T-cell (primary cell): ENCODE data around the gene ORAI2. TPM values are rescaled to one million over a fixed set of nuclear protein-coding genes. Genes with fewer than 3 reads are reported as not detected.
"Not testable (repeated sequence)": the region's sequence is repeated elsewhere in the genome, so short reads cannot be mapped to it uniquely, and the experiment has no call there.

Experiments used
- ATAC-seq, 4 experiments: fragments of 200-7000 bp in 3 of 4; fragments of 150-1000 bp in 1 of 4; cut with Tn5 transposase; replicated peaks in 1 of 4; 1 replicate in 3 of 4; 2 replicates in 1 of 4; pipeline ENCODE4 v1.10.0; 2021; ENCODE audit warnings: moderate library complexity in 3 of 4, mild to moderate bottlenecking in 2 of 4, moderate number of reproducible peaks in 1 of 4
- CTCF ChIA-PET, 2 donors: fragments of 300-600 bp; sonication (Branson Sonifier 250); formaldehyde crosslinking; loops; one replicate each; lab custom pipeline; 2022; ENCODE audit warnings: antibody characterized with exemption in 2 of 2; lab: Charles Lee
- POLR2A ChIA-PET, 2 donors: fragments of 300-600 bp; sonication (Branson Sonifier 250); formaldehyde crosslinking; loops; one replicate each; lab custom pipeline; 2022; ENCODE audit warnings: antibody characterized with exemption in 2 of 2; lab: Charles Lee
- DNase-seq, 35 experiments: peaks; one replicate each; pipeline versions ENCODE4 v3.0.0 to v3.0.0-alpha.2; 2013 to 2023
- H3K27ac ChIP-seq: one replicate; pipeline ENCODE4 v1.5.1; 2013; ENCODE audit warnings: low read length
- H3K27me3 ChIP-seq, 2 experiments: replicated peaks in 1 of 2; 1 replicate in 1 of 2; 2 replicates in 1 of 2; pipeline versions ENCODE4 v1.6.1 to v1.7.0; 2013; ENCODE audit warnings: low read length in 1 of 2, mixed read lengths in 1 of 2; ENCODE audit not compliant: control insufficient read depth in 2 of 2, insufficient read depth in 2 of 2; ENCODE audit errors: extremely low read depth in 1 of 2
- H3K36me3 ChIP-seq, 2 donors: 1 replicate in 1 of 2; 2 replicates in 1 of 2; pipeline versions ENCODE4 v1.6.1 to v1.7.0; 2013; ENCODE audit warnings: low read length in 1 of 2; ENCODE audit not compliant: control insufficient read depth in 2 of 2, insufficient read depth in 1 of 2; ENCODE audit errors: extremely low read depth in 1 of 2
- H3K4me1 ChIP-seq, 2 experiments: 1 replicate in 1 of 2; 2 replicates in 1 of 2; pipeline versions ENCODE4 v1.6.1 to v1.7.0; 2013; ENCODE audit warnings: low read length in 2 of 2, mixed read lengths in 1 of 2; ENCODE audit not compliant: insufficient read depth in 2 of 2, control insufficient read depth in 1 of 2; ENCODE audit errors: extremely low read depth in 1 of 2
- H3K4me3 ChIP-seq, 2 donors: 1 replicate in 1 of 2; 2 replicates in 1 of 2; pipeline versions ENCODE4 v1.5.1 to v1.7.0; 2013; ENCODE audit warnings: mild to moderate bottlenecking in 2 of 2, low read length in 1 of 2, moderate library complexity in 1 of 2; ENCODE audit not compliant: control insufficient read depth in 1 of 2; ENCODE audit errors: extremely low read depth in 1 of 2
- H3K9me3 ChIP-seq: 2 replicates; pipeline ENCODE4 v1.7.0; 2013
- H3K27ac Mint-ChIP-seq, 2 donors: one replicate each; pipeline ENCODE4 v1.8.0; 2020 to 2021; ENCODE audit warnings: mild to moderate bottlenecking in 2 of 2, mixed read lengths in 2 of 2
- H3K27me3 Mint-ChIP-seq, 2 donors: one replicate each; pipeline ENCODE4 v1.8.0; 2021 to 2022; ENCODE audit warnings: mixed read lengths in 2 of 2
- H3K36me3 Mint-ChIP-seq: one replicate; pipeline ENCODE4 v1.8.0; 2021; ENCODE audit warnings: mixed read lengths
- H3K4me1 Mint-ChIP-seq, 3 donors: one replicate each; pipeline ENCODE4 v1.8.0; 2020 to 2022; ENCODE audit warnings: mixed read lengths in 3 of 3, mild to moderate bottlenecking in 1 of 3
- H3K4me3 Mint-ChIP-seq, 3 donors: one replicate each; pipeline ENCODE4 v1.8.0; 2020 to 2022; ENCODE audit warnings: mild to moderate bottlenecking in 3 of 3, mixed read lengths in 3 of 3, moderate library complexity in 3 of 3
- H3K9me3 Mint-ChIP-seq, 3 donors: one replicate each; pipeline ENCODE4 v1.8.0; 2020 to 2022; ENCODE audit warnings: mixed read lengths in 3 of 3
- WGBS: methylation state at CpG from one replicate; pipeline ENCODE4 v1.1.5; 2013; ENCODE audit warnings: missing lambda C conversion rate; ENCODE audit not compliant: insufficient coverage; 5-methylcytosine and 5-hydroxymethylcytosine counted together
- total RNA-seq, 35 experiments: library from RNA in 6 of 35; stranded (reverse) in 6 of 35; fragments of 120-200 nt in 1 of 35; gene quantifications; one replicate each; pipeline versions ENCODE4 v1.2.1 to v1.2.4 and lab custom pipeline; 2013 to 2026

Gene ORAI2
- total RNA-seq, 5 donors from 2014 or later (not counting 1 experiment from before 2014, with no cell fraction given) = 23.0 to 47.5 (median 37.8) TPM

DNA sequence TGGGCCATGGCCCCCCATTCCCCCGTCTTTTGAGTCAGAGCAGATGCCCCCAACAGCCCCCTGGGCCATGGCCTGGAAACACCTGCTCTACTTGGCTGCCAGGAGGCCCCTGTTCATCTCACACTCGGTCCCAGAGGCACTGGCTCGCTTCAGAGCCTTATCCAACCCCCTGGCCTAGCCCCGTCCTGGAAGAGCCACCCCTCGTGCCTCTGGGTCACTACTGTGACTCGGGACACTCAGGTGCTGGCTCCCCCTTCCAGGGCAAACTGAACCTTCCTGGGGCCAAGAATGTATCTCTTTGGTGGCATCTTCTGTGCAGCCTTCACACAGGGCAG, 38.4 kb downstream of the ORAI2 start:
- H3K27ac Mint-ChIP-seq = no peak overlapping the region
- Histone ChIP-seq H3K36me3 (peaks cover 29 to 49% of the 10 kb centered on the region in 2 donors), H3K27me3 (no peaks in the 10 kb centered on the region), H3K9me3 (no peaks in the 10 kb centered on the region), H3K27ac (no peak overlapping the region), H3K4me3 (no peak overlapping the region), H3K4me1 (peaks cover 0 to 8% of the 10 kb centered on the region in 2 experiments)
- H3K9me3 Mint-ChIP-seq = no peaks in the 10 kb centered on the region
- no peak overlapping the region for H3K4me3 Mint-ChIP-seq
- DNase-seq (no peak), ATAC-seq (no peak)
- POLR2A ChIA-PET = interaction anchor here in 1 of 2 donors (1.2 kb wide), 1 partner anchor 46 kb away, joined by 3 read pairs; no protein-coding TSS in a partner anchor
- H3K27me3 Mint-ChIP-seq = no peaks in the 10 kb centered on the region
- peaks cover 2 to 5% (median 3%) of the 10 kb centered on the region in 3 donors for H3K4me1 Mint-ChIP-seq
- H3K36me3 Mint-ChIP-seq = no peaks in the 10 kb centered on the region
- CTCF ChIA-PET = interaction anchor here in 1 of 2 donors (0.8 kb wide), 1 partner anchor 59 kb away, joined by 4 read pairs; no protein-coding TSS in a partner anchor
- 90% methylated on average over 5 of the region's 6 CpGs for WGBS

DNA sequence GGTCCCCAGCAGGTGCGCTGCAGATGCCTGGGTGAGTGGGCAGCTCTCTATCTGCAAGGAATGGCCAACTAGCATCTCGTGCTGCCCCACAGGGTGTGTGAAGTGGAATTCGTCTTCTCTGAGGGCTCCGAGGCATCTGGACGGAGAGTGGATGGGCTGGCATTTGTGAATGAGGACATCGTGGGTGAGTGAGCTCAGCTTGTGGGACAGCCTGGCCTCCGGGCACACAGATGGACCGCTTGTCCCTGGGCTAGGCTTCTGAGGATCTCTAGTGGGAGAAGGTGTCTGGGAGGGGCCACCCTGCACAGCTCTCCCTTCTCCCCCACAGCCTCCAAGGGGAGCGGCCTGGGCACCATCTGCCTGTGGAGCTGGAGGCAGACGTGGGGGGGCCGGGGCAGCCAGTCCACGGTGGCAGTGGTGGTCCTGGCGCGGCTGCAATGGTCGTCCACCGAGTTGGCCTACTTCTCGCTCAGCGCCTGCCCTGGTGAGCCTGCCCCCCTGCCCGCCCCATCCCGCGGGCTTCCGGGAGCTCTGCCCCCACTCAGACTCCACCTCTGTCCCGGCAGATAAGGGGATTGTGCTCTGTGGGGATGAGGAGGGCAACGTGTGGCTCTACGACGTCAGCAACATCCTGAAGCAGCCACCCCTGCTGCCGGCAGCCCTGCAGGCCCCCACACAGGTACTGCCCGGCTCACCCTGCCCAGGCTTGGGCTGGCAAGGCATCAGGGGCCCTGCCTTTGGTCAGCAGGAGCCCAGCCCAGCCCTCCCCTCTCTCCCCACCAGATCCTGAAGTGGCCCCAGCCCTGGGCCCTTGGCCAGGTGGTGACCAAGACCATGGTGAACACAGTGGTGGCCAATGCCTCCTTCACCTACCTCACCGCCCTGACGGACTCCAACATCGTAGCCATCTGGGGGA, 39.0 kb downstream of the ORAI2 start:
- no peak overlapping the region for H3K4me3 Mint-ChIP-seq
- no peak for ATAC-seq
- ChIA-PET CTCF (interaction anchor here in 1 of 2 donors (0.8 kb wide), 1 partner anchor 60 kb away, joined by 4 read pairs; no protein-coding TSS in a partner anchor), POLR2A (interaction anchor here in 1 of 2 donors (1.2 kb wide), 1 partner anchor 46 kb away, joined by 3 read pairs; no protein-coding TSS in a partner anchor)
- DNase-seq = no peak
- no peaks in the 10 kb centered on the region for H3K36me3 Mint-ChIP-seq
- Histone ChIP-seq H3K4me1 (peaks cover 0 to 2% of the 10 kb centered on the region in 2 experiments), H3K4me3 (no peak overlapping the region), H3K9me3 (no peaks in the 10 kb centered on the region), H3K27me3 (no peaks in the 10 kb centered on the region), H3K36me3 (peaks cover 29 to 46% of the 10 kb centered on the region in 2 donors), H3K27ac (no peak overlapping the region)
- H3K4me1 Mint-ChIP-seq = peaks cover 0 to 1% (median 0%) of the 10 kb centered on the region in 3 donors
- H3K27ac Mint-ChIP-seq = no peak overlapping the region
- H3K27me3 Mint-ChIP-seq = no peaks in the 10 kb centered on the region
- 89% methylated on average over 19 of the region's 31 CpGs for WGBS
- no peaks in the 10 kb centered on the region for H3K9me3 Mint-ChIP-seq

DNA sequence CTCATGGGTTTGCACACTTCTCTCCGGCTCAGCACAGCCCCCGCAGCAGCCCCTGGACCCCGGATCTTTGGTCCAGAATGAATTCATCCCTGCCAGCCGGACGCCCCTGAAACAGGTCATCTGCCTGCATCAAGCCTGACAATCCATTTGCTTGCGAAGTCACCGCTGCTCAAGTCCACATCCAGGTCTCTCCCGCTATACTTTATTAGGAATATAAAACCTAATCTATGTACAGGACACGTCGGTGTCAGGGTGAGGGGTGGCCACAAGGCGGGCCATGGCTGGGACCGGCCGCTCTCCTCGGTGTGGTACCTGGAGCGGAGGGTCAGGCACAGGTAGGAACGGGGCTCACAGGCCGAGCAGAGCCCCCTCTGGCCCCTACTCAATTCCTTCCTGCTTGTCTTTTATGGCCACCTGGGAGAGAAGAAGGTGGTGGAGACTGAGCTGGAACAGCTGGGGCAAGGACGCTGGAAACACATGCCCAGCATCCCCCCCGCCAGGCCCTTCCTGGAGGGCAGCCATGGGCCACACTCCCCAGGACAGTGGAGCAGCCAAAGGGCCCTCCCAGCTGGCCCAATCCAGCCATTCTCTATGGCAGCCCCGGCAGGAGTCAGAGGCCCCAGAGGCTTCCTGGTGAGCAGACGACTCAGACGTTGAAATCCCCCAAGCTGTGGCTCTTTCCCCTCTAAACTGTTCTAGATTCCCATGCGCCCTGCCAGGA, 40.1 kb downstream of the ORAI2 start:
- ChIA-PET CTCF (no interaction called here), POLR2A (no interaction called here)
- no peak overlapping the region for H3K4me3 ChIP-seq
- Mint-ChIP-seq H3K36me3 (no peaks in the 10 kb centered on the region), H3K9me3 (no peaks in the 10 kb centered on the region), H3K27ac (peak overlapping the region in 1 of 2 donors; percentile 6), H3K4me1 (peaks cover 0 to 1% (median 0%) of the 10 kb centered on the region in 3 donors), H3K4me3 (no peak overlapping the region), H3K27me3 (no peaks in the 10 kb centered on the region)
- DNase-seq (peak in 1 of 35 experiments; percentile 0), ATAC-seq (no peak)
- no peak overlapping the region for H3K27ac ChIP-seq
- H3K4me1 ChIP-seq = no peaks in the 10 kb centered on the region
- H3K9me3 ChIP-seq = no peaks in the 10 kb centered on the region
- H3K27me3 ChIP-seq = no peaks in the 10 kb centered on the region
- peaks cover 21 to 39% of the 10 kb centered on the region in 2 donors for H3K36me3 ChIP-seq
- WGBS = 90% methylated on average over 7 of the region's 23 CpGs

DNA sequence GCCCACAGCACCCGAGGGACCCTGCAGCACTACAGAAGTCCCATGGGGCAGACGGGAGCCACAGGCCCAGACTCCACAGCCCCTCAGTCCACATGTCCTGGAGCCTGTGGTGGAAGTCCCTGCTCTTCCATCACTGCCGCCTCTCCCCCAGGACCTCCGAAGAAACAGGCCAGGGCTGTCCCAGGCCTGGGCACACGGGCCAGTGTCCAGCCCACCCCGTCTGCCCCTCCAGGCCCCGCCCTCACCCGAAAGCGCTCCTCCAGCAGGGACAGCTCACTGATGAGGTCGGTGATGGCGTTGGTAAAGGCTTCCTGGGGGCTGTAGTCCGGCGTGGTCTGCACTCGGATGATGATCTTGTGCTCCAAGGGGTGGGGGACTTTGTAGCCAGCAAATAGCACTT, 40.7 kb downstream of the ORAI2 start:
- DNase-seq, ATAC-seq, H3K4me3 Mint-ChIP-seq, H3K9me3 Mint-ChIP-seq, H3K4me3 ChIP-seq, H3K9me3 ChIP-seq, H3K27me3 Mint-ChIP-seq, H3K4me1 Mint-ChIP-seq, POLR2A ChIA-PET, H3K27ac Mint-ChIP-seq, CTCF ChIA-PET, H3K4me1 ChIP-seq, H3K27me3 ChIP-seq, H3K27ac ChIP-seq, H3K36me3 Mint-ChIP-seq: not testable (repeated sequence)
- no CpG with 5 or more reads among the region's 14 CpGs for WGBS
- H3K36me3 ChIP-seq = peaks cover 20 to 33% of the 10 kb centered on the region in 2 donors

DNA sequence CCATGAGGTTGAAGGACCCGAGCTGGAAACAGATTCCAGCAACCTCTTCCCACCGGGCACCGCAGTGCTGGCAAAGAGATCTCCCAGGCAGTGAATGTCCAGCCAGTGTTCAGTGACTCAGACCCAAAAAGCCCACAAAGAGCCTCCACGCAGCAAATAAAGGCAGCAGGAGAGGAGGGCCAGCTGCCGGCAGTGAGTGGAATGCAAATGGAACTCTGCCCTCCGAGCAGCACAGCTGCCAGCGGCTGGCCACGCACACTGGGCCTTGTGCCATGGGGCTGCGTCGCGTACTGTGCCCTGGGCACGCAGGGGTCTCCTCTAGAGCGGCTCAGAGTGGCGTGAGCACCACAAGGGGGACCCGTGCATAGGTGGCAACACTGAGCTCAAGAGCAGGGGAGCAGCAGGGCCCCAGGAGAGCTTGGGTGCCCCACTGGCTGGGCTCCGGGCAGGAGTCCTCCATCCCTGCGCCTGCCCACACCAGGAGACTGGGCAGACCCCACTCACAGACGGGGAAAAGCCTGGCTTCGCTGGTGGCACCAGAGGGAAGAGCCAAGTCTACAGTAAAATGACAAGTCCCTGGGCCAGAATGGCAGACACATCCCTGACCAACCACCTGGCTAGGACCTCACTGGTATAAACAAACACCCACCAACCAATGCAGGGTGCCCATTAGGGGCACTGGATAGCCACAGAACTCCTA, 41.5 kb downstream of the ORAI2 start:
- H3K27me3 Mint-ChIP-seq, ATAC-seq, H3K9me3 ChIP-seq, POLR2A ChIA-PET, H3K27me3 ChIP-seq, H3K36me3 Mint-ChIP-seq, CTCF ChIA-PET, H3K9me3 Mint-ChIP-seq, H3K27ac ChIP-seq, H3K27ac Mint-ChIP-seq, H3K4me1 Mint-ChIP-seq, H3K4me1 ChIP-seq, H3K4me3 Mint-ChIP-seq, H3K4me3 ChIP-seq: not testable (repeated sequence)
- WGBS = no CpG with 5 or more reads among the region's 19 CpGs
- H3K36me3 ChIP-seq = peaks cover 13 to 28% of the 10 kb centered on the region in 2 donors
- peak in 1 of 35 experiments; percentile 0 for DNase-seq
